ENCODE data around the gene EXTL1.

GRCh38 chr1:26053718-26054560 lies 32.4 kb downstream of the EXTL1 start:
- TF ChIP-seq ZBTB33 (IDR thresholded peaks at IDR 0.05) = no peak
- no peak for TF ChIP-seq CTCF (IDR thresholded peaks at IDR 0.05 in 2 of 3, conservative IDR thresholded peaks at IDR 0.05 in 1 of 3; ENCODE audit: control insufficient read depth in 2 of 3, extremely low read depth in 1 of 3, insufficient read depth in 1 of 3, low read depth in 3 of 3, low read length in 3 of 3)

Data from GM12878 (cell line).